NCI-H1105 treated with DMSO at 0.1 percent for 48 hours (cell line): ENCODE measurements around the gene FRK.

Source experiments
- DNase-seq: peaks from one replicate; lab custom pipeline; 2025; lab: John Stamatoyannopoulos, UW

The FRK gene

GRCh38 chr6:115888687-115889470, 171.8 kb downstream of the FRK start:
- DNase-seq = peak; percentile 90

DNA sequence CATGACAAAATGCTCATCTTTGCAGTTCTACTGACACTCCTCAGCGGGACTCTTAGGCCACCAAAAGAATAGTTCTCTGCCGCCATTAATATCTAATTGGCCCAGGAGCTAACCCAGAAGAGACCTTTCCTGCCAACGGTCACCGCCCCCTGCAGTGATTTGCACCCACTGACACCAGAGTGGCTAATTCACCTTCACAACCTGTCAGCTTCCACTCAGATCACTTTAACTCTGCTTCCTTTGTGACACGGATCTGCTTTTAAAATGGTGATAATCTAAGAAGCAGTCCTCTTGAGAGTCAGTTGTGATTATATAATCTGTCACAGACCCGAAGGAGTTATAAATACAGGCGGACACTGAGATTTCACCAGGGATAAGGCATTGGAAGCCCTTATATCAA, 172.8 kb downstream of the FRK start:
- DNase-seq = no peak

- DNase-seq = no peak
Measured at GRCh38 chr6:115885636-115886366, 174.9 kb downstream of the FRK start.

DNA sequence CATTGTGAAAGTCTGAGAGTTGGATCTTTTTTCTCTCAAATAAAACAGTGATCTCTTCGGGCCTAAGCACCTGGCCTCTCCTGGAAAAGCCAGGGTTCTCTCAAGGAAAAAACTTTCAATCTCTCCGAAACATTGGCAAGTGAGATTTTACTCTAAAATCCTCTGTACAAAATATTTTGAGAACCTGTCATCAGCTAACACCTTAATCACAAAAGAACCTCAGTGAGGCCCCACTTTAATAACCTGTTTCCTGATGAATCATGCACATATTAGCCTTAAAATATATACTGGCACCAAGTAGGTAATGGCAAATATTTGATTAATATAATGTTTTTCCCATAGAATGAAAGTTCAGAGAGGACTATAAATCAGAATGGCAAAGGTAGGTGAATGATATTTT, 177.9 kb downstream of the FRK start:
- DNase-seq = no peak

GRCh38 chr6:115882174-115882573, 178.5 kb downstream of the FRK start:
- no peak for DNase-seq
